ENCODE data around the gene NCOA1.

Gene NCOA1

GRCh38 chr2:24725956-24726355 lies 234.9 kb downstream of the NCOA1 start:
- in situ Hi-C loops (cut with HindIII; ENCODE audit: low sequenced_read_pairs): no loop called here

GRCh38 chr2:24730481-24730880 lies 239.4 kb downstream of the NCOA1 start:
- in situ Hi-C loops (cut with HindIII; ENCODE audit: low sequenced_read_pairs): no loop called here

GRCh38 chr2:24731040-24731439 lies 240.0 kb downstream of the NCOA1 start:
- in situ Hi-C loops (cut with HindIII; ENCODE audit: low sequenced_read_pairs): no loop called here

- in situ Hi-C loops (cut with HindIII; ENCODE audit: low sequenced_read_pairs): no loop called here
These were observed 240.9 kb downstream of the NCOA1 start for GRCh38 chr2:24731923-24732322.

- in situ Hi-C loops (cut with HindIII; ENCODE audit: low sequenced_read_pairs): no loop called here
These were observed 243.7 kb downstream of the NCOA1 start for GRCh38 chr2:24734741-24735140.

- in situ Hi-C loops (cut with HindIII; ENCODE audit: low sequenced_read_pairs): no loop called here
These were observed 248.4 kb downstream of the NCOA1 start for GRCh38 chr2:24739354-24740025.

GRCh38 chr2:24740142-24740541 lies 249.1 kb downstream of the NCOA1 start:
- in situ Hi-C loops (cut with HindIII; ENCODE audit: low sequenced_read_pairs): no loop called here

- in situ Hi-C loops (cut with HindIII; ENCODE audit: low sequenced_read_pairs): no loop called here
These were observed 251.7 kb downstream of the NCOA1 start for GRCh38 chr2:24742730-24743129.

- in situ Hi-C loops (cut with HindIII; ENCODE audit: low sequenced_read_pairs): no loop called here
These were observed 252.9 kb downstream of the NCOA1 start for GRCh38 chr2:24743924-24744323.

GRCh38 chr2:24744356-24744755 lies 253.3 kb downstream of the NCOA1 start:
- in situ Hi-C loops (cut with HindIII; ENCODE audit: low sequenced_read_pairs): no loop called here

- in situ Hi-C loops (cut with HindIII; ENCODE audit: low sequenced_read_pairs): no loop called here
These were observed 254.8 kb downstream of the NCOA1 start for GRCh38 chr2:24745825-24746224.

- in situ Hi-C loops (cut with HindIII; ENCODE audit: low sequenced_read_pairs): no loop called here
These were observed 256.2 kb downstream of the NCOA1 start for GRCh38 chr2:24747299-24747698.

GRCh38 chr2:24749069-24749691 lies 258.1 kb downstream of the NCOA1 start:
- in situ Hi-C loops (cut with HindIII; ENCODE audit: low sequenced_read_pairs): no loop called here

- in situ Hi-C loops (cut with HindIII; ENCODE audit: low sequenced_read_pairs): no loop called here
These were observed 264.1 kb downstream of the NCOA1 start for GRCh38 chr2:24754985-24755705.

GRCh38 chr2:24756789-24757188 lies 265.7 kb downstream of the NCOA1 start:
- in situ Hi-C loops (cut with HindIII; ENCODE audit: low sequenced_read_pairs): no loop called here

GRCh38 chr2:24761866-24762265 lies 270.8 kb downstream of the NCOA1 start:
- in situ Hi-C loops (cut with HindIII; ENCODE audit: low sequenced_read_pairs): no loop called here

GRCh38 chr2:24762518-24762917 lies 271.5 kb downstream of the NCOA1 start:
- in situ Hi-C loops (cut with HindIII; ENCODE audit: low sequenced_read_pairs): no loop called here

GRCh38 chr2:24763843-24764242 lies 272.8 kb downstream of the NCOA1 start:
- in situ Hi-C loops (cut with HindIII; ENCODE audit: low sequenced_read_pairs): no loop called here

GRCh38 chr2:24766609-24767008 lies 275.6 kb downstream of the NCOA1 start:
- in situ Hi-C loops (cut with HindIII; ENCODE audit: low sequenced_read_pairs): no loop called here

GRCh38 chr2:24768013-24768412 lies 277.0 kb downstream of the NCOA1 start:
- in situ Hi-C loops (cut with HindIII; ENCODE audit: low sequenced_read_pairs): no loop called here

- in situ Hi-C loops (cut with HindIII; ENCODE audit: low sequenced_read_pairs): no loop called here
These were observed 277.5 kb downstream of the NCOA1 start for GRCh38 chr2:24768601-24769000.

- in situ Hi-C loops (cut with HindIII; ENCODE audit: low sequenced_read_pairs): no loop called here
These were observed 280.0 kb downstream of the NCOA1 start for GRCh38 chr2:24771061-24771460.
